ENCODE data around the gene PTPN6. TPM values are rescaled to one million over a fixed set of nuclear protein-coding genes. Genes with fewer than 3 reads are reported as not detected.

PTPN6 gene
- total RNA-seq, 4 donors from 2014 or later: 19.8 to 42.3 (median 35.9) TPM

DNA sequence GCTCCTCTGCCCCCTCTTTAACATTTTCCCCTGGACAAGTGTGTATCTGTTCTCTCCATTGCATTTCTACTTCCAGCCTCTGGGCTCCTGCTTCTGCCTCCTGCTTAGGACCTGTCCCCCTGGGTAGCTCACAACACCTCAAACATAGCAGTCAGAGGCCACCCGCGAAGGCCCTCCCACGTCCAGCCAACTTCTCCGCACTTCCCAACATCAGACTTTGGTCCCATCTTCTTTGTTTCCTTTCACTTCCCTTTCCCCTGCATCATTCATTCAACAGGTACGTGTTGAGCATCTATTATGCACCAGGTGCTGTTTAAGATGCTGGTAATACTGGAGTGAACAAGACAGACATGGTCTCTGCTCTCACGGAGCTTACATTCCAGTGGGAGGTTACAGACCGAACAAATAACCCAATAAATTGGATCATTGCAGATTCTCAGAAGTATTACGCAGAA is 4.2 kb upstream of the PTPN6 start:
- ATAC-seq (ENCODE audit: low FRiP score) (no peak), DNase-seq (ENCODE audit: low spot score) (no peak)
- TF ChIP-seq CTCF (IDR thresholded peaks at IDR 0.05): no peak

- ATAC-seq (ENCODE audit: low FRiP score) (no peak), DNase-seq (ENCODE audit: low spot score) (no peak)
- TF ChIP-seq CTCF (IDR thresholded peaks at IDR 0.05): no peak
Measured at GRCh38 chr12:6947615-6948014, 3.5 kb upstream of the PTPN6 start.

- TF ChIP-seq CTCF (IDR thresholded peaks at IDR 0.05): no peak
- DNase-seq (ENCODE audit: low spot score): no peak
- ATAC-seq (ENCODE audit: low FRiP score): no peak
Measured at GRCh38 chr12:6948873-6949594, 2.1 kb upstream of the PTPN6 start.

DNA sequence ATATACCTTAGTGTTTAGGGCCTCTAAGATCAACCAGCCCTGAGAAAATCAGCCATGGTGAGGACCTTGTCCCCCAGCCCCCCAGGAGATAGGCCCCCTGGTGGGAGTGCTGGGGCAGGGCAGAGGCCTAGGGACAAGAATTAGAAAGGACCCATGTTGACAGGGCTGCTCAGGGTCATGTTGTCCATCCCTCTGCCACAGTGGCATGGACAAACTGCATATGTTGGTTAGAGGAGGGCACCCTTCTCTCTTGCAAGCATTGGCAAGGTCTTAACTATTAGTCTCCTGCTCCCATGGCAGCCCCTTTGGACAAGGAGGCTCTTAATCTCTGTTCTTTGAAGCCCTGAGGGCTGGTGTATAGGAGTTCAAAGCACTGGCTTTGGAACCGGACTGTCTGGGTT is 755 bp upstream of the PTPN6 start:
- DNase-seq (ENCODE audit: low spot score) (no peak), ATAC-seq (ENCODE audit: low FRiP score) (no peak)
- TF ChIP-seq CTCF (IDR thresholded peaks at IDR 0.05): no peak

DNA sequence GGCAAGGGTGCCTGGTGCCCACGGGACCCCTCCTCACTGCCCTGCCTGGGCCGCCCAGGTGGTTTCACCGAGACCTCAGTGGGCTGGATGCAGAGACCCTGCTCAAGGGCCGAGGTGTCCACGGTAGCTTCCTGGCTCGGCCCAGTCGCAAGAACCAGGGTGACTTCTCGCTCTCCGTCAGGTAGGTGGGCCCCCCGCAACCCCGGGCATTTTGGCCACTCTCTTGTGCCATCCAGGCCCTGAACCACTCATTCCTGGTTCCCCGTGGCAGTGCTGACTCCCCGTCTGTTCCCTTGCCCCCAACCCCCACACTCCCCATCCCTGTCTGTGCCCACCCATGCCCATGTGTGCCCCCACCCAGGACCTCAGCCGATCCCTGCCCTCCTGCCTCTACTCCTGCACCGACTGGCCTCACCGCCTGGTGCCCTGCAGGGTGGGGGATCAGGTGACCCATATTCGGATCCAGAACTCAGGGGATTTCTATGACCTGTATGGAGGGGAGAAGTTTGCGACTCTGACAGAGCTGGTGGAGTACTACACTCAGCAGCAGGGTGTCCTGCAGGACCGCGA is 480 bp downstream of the PTPN6 start:
- no peak for ATAC-seq (ENCODE audit: low FRiP score)
- no peak for TF ChIP-seq CTCF (IDR thresholded peaks at IDR 0.05)
- DNase-seq (ENCODE audit: low spot score): no peak

- no peak for TF ChIP-seq CTCF (IDR thresholded peaks at IDR 0.05)
- ATAC-seq (ENCODE audit: low FRiP score): no peak
- no peak for DNase-seq (ENCODE audit: low spot score)
Measured at GRCh38 chr12:6952121-6952862, 1.1 kb downstream of the PTPN6 start.

Measured in omental fat pad (tissue), 4 donors.